Measurements from ENCODE around the gene ARHGAP19.
A peak's percentile ranks its signal among the peaks of the same experiment; 100 is the strongest.

The ARHGAP19 gene

DNA sequence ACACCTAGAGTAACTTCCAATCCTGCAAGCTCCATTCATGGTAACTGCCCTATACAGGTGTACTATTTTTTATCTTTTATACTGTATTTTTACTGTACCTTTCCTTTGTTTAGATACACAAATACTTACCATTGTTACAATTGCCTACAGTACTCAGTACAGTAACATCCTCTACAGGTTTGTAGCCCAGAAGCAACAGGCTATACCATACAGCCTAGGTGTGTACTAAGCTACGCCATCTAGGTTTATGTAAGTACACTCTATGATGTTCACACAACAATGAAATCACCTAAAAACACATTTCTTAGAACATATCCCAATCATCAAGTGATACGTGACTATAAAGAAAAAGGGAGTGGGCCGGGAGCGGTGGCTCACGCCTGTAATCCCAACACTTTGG is 53.6 kb downstream of the ARHGAP19 start:
- no peak for DNase-seq (ENCODE audit: low read depth, low spot score)

DNA sequence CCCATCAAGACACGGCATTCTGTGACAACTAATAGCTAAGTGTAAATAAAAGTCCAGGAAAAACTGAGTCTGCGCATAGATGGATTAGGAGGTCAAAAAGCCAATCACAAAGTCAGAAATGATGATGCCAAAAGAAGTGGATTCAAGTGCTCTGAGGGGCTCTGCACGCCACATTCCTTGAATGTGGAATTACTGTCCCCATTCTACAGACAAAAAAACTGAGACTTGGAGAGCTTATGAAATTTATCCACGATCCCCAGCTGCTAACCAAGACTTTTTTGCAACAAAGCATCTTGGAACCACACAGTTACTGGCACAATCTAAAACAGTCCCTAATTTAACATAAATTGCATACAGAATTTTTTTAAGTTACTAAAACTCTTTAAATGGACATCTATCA is 57.1 kb downstream of the ARHGAP19 start:
- H3K27ac ChIP-seq = no peak overlapping the region

More for the DNA sequence above, 53.6 kb downstream of the ARHGAP19 start:
- no peak overlapping the region for H3K27ac ChIP-seq

GRCh38 chr10:97234400-97234799 is 58.0 kb downstream of the ARHGAP19 start:
- no peak for DNase-seq (ENCODE audit: low read depth, low spot score)
- H3K27ac ChIP-seq = no peak overlapping the region

More for the DNA sequence above, 57.1 kb downstream of the ARHGAP19 start:
- no peak for DNase-seq (ENCODE audit: low read depth, low spot score)

DNA sequence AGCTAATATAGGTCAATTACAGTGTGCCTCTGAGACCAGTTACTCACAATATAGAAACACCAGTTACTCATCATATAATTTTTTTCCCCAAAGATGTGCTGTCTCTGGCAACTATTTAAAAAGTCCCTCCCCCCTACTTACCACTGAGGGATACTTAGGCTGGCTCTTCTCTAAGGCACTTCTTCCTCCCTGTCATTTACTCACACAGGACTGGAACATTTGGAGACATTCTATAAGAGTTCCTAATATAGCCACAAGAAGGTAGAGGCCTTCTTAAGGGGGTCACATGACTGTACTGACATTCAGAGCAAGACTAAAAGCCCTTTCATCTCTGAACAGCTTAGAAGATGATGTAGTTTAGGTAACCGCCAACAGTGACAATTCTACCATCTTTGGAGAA is 62.3 kb downstream of the ARHGAP19 start:
- peak overlapping the region; percentile 65 for H3K27ac ChIP-seq
- peak; percentile 5 for DNase-seq (ENCODE audit: low read depth, low spot score)

- peak; percentile 69 for DNase-seq (ENCODE audit: low read depth, low spot score)
- peak overlapping the region; percentile 65 for H3K27ac ChIP-seq
These were observed 63.0 kb downstream of the ARHGAP19 start for GRCh38 chr10:97229322-97230015.

DNA sequence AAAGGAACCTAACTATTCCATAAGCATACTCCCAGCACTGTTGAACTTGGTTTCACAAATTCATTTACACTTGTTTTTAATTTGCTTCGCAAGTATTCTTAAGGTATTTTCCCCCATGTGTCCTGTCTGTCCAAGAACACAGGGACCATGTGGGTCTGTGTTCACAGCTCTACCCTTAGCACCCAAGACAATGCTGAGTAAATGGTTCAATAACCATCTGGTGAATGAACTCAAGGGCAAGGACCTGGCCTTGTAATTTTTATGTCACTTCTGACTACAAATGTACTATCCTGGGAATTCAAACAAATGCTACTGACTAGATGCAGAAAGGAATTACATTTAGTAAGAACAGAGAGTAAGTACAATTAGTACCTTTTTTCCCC is 63.7 kb downstream of the ARHGAP19 start:
- no peak for DNase-seq (ENCODE audit: low read depth, low spot score)
- peak overlapping the region; percentile 65 for H3K27ac ChIP-seq

DNA sequence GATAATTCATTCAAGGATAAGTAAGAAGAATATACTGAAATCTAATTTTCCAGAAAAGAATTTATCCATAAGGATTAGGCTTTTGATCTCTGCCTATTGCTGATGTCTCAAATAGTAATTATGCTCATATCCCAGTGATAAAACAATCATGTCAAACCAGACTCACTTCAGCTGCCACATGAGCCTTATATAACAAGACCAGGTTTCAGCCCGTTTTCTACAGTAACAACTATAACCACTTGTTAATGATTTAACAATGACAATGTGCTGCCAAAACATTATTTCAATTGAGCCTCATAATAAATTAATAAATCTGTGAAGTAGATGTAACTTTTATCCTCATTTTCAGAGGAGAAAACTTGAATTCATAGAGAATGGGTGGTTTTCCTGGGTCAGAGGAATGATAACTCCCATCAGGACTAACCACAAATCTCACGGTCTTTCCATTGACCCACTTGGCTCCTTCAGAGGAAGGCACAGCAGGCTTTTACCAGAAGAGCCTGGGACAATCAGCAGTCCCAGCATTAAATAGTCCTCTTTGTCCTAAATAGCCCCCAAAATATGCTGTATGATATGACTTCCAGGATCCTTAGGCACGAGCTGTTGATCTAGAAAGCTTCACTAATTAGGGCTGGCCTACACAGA is 64.2 kb downstream of the ARHGAP19 start:
- DNase-seq (ENCODE audit: low read depth, low spot score) = no peak
- H3K27ac ChIP-seq = no peak overlapping the region

DNA sequence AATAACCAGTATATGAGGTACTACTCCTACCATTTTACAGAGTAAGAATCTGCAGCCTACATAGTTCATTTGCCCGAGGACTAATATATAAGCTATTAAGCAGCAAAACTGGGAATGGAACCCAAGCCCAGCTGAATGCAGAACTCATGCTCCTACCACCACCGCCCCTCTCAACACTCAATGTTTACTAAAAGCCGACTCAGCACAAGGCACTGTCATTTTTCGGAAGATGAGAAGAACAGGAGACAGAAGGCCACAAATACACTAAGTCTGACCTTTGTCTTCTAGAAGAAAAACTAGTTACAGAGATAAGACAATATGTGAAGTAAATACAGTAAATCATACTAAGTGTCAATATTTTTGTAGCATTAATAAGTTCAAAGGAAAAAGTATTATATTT is 66.0 kb downstream of the ARHGAP19 start:
- no peak overlapping the region for H3K27ac ChIP-seq
- no peak for DNase-seq (ENCODE audit: low read depth, low spot score)

DNA sequence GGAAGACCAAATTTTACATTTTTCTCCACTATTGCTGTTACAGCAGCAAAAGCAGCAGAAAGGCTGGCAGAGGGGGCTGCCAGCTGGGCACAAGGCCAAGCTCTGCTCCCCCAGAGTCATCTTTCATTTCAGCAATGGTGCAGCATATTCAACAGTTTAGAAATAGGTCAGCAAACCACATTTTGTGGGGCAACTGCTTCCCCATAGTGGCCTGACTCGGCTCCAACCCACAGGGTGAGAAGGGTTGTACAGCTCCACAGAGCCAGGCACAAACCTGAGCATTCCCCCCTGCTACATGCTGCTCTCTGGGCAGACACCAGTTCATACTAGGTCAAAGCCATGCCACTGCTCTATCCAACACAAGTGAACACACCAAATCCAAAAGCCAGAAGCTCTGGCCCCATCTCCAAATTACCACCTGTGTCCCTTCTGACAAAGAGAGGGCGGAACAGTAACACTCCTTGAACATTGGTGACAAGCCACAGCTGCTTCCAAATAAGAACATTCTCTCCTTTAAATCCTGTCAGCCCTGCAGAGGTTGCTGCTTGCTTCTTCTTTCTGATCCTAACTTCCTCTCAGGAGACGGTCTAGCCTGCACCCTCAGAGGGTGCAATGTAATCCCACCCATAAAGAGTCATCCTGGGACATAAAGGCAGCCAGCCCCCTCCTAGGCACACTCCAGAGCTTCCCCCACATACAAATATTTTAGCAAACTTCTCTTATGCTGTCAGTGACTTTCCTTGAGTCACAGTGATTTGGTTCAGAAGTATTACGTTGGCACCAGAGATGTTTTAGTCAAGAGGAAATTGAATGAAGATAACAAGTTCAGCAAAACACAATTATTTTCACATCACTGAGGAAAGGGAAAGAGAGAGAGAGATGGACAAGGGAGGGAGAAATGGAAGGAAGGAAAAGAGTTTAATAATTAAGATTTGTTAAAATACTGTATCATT is 67.7 kb downstream of the ARHGAP19 start:
- DNase-seq (ENCODE audit: low read depth, low spot score) = no peak
- H3K27ac ChIP-seq = no peak overlapping the region

- no peak for DNase-seq (ENCODE audit: low read depth, low spot score)
- H3K27ac ChIP-seq = no peak overlapping the region
These were observed 70.0 kb downstream of the ARHGAP19 start for GRCh38 chr10:97222326-97222961.

DNA sequence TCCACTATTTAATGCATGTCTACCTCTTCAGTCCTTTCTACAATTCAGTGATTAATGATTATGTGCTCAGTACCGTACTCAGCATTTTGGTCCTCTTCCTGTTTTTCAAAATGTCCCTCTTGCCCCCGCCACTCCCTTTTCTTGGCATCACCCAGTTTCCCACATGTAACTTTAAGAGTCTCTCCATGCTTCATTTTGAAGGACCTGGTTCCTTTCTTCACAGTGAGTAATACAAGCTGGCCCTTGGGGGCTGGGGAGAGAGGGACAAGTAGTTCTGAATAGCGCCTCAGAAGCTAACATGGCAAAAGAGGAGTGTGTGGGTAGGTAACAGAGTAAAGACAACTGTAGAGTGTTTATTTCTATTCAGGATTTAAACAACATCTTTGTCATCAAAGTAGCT is 72.1 kb downstream of the ARHGAP19 start:
- no peak for DNase-seq (ENCODE audit: low read depth, low spot score)
- no peak overlapping the region for H3K27ac ChIP-seq

- no peak for DNase-seq (ENCODE audit: low read depth, low spot score)
- peak overlapping the region; percentile 85 for H3K27ac ChIP-seq
These were observed 75.1 kb downstream of the ARHGAP19 start for GRCh38 chr10:97217299-97217698.

DNA sequence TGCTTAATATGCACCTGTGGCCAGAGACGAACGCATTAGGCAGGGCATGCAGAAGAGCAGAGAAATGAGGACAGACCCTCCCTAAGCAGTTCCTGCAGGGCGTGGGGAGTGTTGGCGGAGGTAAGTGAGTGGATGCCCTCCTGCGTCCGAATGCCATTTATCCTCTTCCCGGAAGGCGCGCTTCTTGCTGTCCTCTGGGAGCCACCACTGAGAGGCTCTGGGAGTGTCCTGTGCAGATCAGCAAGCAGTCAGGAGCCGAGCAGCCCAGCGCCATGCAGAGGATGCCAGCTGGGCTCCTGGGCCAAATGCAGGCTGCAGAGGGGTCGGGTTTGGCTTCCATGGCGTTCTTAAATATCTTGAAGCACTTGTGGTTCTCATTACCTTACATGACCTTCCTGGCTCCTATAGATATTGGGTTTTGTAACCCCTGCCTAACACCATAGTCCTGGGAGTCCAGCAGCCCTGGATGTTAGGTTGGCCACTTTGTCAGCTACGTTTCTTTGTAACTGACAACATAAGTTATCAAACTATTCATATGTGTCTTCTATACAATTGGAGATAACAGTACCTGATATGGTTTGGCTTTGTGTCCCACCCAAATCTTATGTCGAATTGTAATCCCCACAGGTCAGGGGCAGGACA is 76.7 kb downstream of the ARHGAP19 start:
- no peak for DNase-seq (ENCODE audit: low read depth, low spot score)
- no peak overlapping the region for H3K27ac ChIP-seq

- no peak for DNase-seq (ENCODE audit: low read depth, low spot score)
These were observed 79.0 kb downstream of the ARHGAP19 start for GRCh38 chr10:97213431-97213830.

DNA sequence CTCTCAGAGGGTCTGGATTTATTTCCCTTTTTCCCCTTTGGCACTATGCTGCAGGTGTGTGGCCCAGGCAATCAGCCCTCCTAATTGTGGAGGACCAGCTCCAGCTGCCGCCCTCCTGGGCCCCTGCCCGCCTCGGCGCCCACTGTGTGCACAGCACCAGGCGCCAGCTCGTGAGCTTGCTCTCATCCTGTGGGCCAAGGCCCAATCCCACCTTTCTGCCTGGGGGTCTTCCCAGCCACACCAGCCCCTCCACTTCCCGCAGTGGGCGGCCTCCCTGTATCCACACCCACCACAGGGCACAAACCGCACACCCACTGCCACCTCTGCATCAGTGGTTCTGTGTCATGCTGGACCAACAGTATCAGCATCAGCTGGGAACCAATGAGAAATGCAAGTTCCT is 81.2 kb downstream of the ARHGAP19 start:
- no peak overlapping the region for H3K27ac ChIP-seq
- no peak for DNase-seq (ENCODE audit: low read depth, low spot score)

More at GRCh38 chr10:97213431-97213830, 79.0 kb downstream of the ARHGAP19 start:
- H3K27ac ChIP-seq = no peak overlapping the region

GRCh38 chr10:97210543-97210960 is 81.9 kb downstream of the ARHGAP19 start:
- DNase-seq (ENCODE audit: low read depth, low spot score) = no peak

DNA sequence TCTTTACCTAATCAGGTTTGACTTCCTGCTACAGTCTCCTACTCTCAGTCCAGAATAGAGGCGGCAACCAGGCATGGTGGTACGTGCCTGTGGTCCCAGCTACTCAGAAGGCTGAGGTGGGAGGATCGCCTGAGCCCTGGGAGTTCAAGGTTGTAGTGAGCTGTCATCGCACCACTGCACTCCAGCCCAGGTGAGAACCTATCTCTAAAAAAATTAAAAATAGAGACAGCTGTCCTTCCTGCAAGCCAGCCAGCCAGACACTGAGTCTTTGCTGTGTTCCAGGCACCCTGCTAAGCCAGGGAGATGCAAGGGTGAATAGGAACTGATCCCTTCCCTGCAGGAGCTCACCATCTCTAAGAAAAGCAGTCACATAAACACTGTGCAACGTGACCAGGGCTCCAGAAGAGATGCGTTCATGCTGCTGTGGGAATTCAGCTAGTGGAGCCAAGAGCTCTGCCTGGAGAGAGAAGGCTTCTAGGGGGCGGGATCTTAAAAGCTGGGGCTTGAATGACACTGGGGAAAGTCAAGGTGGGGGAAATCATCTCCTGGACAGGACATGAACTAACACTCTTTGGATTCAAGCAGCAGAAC is 84.6 kb downstream of the ARHGAP19 start:
- DNase-seq (ENCODE audit: low read depth, low spot score) = no peak
- H3K27ac ChIP-seq = no peak overlapping the region

More at GRCh38 chr10:97210543-97210960, 81.9 kb downstream of the ARHGAP19 start:
- no peak overlapping the region for H3K27ac ChIP-seq

- no peak overlapping the region for H3K27ac ChIP-seq
- no peak for DNase-seq (ENCODE audit: low read depth, low spot score)
These were observed 85.3 kb downstream of the ARHGAP19 start for GRCh38 chr10:97207131-97207530.
